Stimulated activated CD8-positive, alpha-beta memory T cell treated with anti-CD3 and anti-CD28 coated beads, Interleukin-7, amount 100 ng/mL, for 1 hour (primary cell): ENCODE results near the gene EMP2.
"Not testable (repeated sequence)": the region's sequence is repeated elsewhere in the genome, so short reads cannot be mapped to it uniquely, and the experiment has no call there.

ENCODE experiments used
- DNase-seq, 2 donors: peaks; one replicate each; pipeline ENCODE4 v3.0.0-alpha.2; 2020; ENCODE audit warnings: low read depth in 2 of 2

The EMP2 gene

GRCh38 chr16:10579965-10580882, at the start of gene EMP2:
Gene EMP2 (minus strand): TSS chr16:10580598. CDS start chr16:10547617, 32,981 bp downstream.
- DNase-seq, result no peak

DNA sequence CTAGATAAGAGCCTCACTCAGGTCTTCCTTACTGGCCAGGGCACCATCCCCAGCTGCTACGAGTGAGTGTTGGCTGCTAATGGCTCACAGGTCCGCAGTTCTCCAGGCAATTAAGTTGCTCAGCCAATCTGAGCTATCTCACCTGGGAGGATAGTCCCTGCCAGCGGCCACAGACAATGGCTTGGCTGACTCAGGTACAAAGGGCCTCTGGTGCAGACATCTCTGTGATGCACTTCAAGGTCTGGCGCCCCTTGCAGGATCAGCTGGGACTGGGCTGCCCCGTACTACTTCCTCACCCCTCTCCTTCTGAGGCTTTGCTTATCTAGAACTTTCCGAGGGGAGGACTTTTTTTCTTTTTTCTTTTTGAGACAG, 49.2 kb upstream of the EMP2 start:
- no peak for DNase-seq

GRCh38 chr16:10625595-10626357, 45.4 kb upstream of the EMP2 start:
- no peak for DNase-seq

- no peak for DNase-seq
Observed at GRCh38 chr16:10624527-10624926, 44.1 kb upstream of the EMP2 start.

DNA sequence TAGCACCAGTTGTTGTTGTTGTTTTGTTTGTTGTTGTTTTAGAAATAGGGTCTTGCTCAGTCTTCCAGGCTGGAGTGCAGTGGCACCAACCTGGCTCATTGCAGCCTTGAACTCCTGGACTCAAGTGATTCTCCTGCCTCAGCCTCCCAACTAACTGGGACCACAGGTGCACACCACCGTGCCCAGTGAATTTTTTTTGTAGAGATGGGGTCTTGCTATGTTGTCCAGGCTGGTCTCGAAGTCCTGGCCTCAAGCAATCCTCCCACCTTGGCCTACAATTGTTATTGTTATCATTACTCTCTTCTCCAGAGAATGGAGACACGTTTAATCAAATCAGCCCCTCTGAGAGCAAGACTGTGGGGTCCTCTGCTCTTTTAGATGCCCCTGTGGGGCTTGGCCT, 42.7 kb upstream of the EMP2 start:
- no peak for DNase-seq

- no peak for DNase-seq
Observed at GRCh38 chr16:10622036-10622921, 41.9 kb upstream of the EMP2 start.

- not testable (repeated sequence) for DNase-seq
Observed at GRCh38 chr16:10621216-10621949, 41.0 kb upstream of the EMP2 start.

GRCh38 chr16:10620120-10620519, 39.7 kb upstream of the EMP2 start:
- no peak for DNase-seq

GRCh38 chr16:10619271-10619849, 39.0 kb upstream of the EMP2 start:
- no peak for DNase-seq

DNA sequence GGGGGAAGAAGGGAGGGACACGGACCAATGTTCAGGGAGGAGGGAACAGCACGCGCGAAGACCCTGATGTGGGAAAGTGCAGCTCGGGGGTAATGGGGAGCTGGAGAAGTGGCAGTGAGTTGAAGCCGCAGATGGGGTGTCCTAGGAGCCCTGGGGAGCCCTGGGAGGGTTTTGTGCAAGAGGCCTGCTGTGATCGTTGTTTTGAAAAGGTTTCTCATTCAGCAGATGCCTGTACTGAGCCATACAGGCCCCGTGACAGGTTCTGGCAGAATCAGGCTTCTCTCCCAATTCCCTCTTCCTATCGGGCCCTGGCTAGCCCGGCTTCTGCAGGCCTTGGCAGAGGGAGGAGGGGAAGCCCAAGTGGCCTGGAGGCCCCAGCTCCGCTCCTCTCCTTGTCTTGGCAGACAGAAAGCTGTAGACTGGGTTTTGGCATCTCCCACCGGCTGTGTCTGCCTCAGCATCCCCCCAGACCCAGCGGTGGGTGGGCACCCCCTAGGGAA, 38.4 kb upstream of the EMP2 start:
- no peak for DNase-seq

GRCh38 chr16:10617662-10618420, 37.4 kb upstream of the EMP2 start:
- DNase-seq, result no peak

DNA sequence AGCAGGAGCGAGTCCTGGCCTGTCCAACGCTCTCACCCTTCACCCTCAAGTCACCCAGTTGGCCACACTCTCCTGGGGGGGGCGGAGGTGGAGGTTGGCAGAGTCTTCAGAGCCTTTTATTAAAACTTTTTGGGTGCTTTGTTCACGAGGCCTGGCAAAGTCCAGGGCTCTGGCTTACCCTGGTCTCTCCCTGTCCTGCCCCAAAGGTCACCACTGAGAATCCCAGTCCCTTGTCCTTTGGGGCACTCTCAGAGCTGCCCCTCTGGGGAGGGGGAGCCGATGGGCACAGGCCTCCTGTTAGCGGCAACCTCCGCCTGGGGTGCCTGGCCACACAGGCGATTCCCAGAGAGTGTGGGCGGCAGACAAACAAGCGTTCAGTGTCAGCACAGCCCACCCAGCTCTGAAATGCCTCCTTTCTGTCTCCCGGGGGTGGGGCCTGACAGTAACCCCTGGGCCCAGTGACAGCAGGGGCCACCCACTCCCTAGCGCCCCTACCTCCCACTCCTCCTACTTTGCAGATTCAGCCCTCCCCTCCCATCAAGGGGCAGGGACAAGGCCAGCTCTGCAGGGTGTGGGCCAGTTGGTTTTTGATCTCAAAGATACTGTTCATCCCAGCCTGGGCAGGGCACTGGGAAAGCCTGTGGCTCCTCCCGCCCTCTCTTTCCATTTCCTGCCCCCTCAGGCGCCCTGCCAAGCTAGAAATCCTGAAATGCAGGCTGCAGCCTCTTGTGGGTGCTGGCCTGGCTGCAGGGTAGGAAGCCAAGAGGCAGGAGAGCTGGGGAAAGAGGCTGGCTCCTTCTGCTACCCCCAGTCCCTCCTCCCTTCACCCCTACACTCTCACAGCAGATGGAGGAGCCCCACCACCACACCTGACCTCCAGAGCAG, 36.6 kb upstream of the EMP2 start:
- DNase-seq, result no peak

DNA sequence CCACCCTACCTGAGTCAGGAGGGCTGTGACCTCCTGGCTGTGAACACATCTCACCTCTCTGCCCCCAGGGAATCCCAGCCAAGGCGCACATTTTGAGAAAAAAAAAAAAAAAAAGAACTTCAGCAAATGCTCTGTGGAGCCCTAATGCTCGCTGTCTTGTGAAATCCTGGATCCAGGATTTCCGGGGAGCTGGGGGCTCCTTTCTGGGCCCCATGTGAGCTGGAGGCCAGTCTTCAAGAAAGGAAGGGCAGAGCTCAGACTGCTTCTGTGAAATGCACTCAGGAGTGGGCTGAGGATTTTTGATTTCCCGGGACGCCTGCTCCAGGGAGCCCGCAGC, 36.0 kb upstream of the EMP2 start:
- no peak for DNase-seq

DNA sequence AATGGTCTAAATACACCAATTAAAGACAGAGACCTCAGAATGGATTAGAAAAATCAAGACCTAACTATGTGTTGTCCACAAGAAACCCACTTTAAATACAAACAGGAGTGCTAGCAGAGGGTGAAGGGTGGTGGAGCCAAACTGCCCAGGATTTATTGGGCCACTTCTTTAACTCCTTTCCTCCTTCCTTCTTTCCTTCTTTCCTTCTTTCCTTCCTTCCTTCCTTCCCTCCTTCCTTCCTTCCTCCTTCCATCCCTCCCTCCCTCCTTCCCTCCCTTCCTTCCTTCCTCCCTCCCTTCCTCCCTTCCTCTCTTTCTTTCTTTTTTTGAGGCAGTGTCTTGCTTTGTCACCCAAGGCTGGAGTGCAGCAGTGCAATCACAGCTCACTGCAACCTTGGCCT, 34.3 kb upstream of the EMP2 start:
- DNase-seq, result no peak

DNA sequence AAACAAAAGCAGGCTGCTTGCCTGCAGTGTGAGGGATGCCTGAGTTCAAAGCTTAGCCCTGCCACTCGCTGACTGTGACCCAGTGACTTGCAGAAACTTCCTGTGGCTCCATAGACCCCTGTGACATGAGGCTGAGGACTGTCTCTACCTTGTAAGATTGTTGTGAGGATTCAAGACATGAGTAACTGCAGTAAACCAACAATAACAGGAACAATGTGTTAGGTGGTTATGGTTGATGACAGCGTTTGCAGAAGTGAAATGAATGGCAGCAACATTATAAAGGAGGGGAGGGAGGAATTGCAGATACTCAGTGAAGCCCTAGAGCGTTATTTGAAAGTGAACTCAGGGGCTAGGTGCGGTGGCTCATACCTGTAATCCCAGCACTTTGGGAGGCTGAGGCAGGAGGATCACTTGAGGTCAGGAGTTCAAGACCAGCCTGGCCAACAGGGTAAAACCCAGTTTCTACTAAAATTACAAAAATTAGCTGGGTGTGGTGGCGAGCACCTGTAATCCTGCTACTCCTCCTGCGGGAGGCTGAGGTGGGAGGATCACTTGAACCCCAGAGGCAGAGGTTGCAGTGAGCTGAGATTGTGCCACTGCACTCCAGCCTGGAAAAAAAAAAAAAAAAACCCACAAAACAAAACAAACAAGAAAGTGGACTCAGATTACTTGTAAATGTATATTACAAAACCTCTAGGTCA, 33.5 kb upstream of the EMP2 start:
- no peak for DNase-seq

- no peak for DNase-seq
Observed at GRCh38 chr16:10612649-10613179, 32.3 kb upstream of the EMP2 start.

GRCh38 chr16:10611825-10612342, 31.5 kb upstream of the EMP2 start:
- no peak for DNase-seq
